GM19467 (cell line): Measurements from ENCODE around the gene GAB4.
"Not testable (repeated sequence)": the region's sequence is repeated elsewhere in the genome, so short reads cannot be mapped to it uniquely, and the experiment has no call there.

Source experiments
- ATAC-seq: cut with Tn5 transposase; IDR thresholded peaks from one replicate; pipeline ENCODE4 v1.9.1; 2021; ENCODE audit warnings: mild to moderate bottlenecking, moderate library complexity; ENCODE audit not compliant: unreplicated experiment

The GAB4 gene

DNA sequence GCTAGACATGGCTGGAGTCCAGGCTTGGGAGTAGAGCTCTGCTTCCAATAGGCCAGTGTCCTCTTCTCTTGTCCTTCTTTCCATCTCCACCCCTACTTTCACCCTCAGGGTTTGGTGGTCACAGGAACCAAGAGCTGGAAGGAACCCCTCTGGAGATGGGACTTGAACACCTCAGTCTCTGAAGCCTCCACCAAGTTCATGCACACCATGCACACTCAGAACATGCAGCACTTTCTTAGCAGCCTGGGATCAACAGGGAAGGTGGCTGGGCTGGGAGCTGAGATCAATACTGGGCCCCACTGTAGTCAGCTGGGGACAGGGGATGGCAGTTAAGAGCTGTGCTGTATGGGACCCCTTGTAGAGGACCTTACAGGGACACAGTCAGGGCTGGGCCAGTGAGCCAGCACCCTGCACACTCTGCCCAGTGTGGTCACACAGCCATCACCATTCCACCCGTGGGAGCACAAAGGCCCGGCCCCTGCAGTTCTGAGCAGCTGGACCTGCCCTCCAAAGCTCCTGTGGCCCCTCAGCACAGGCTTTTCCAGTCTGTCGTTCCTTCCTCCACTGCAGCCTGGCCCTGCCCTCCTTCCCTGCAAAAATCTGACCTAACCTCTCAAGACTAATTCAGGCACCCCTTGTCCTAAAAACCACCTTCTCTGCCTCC is 47.7 kb downstream of the GAB4 start:
- ATAC-seq: no peak

DNA sequence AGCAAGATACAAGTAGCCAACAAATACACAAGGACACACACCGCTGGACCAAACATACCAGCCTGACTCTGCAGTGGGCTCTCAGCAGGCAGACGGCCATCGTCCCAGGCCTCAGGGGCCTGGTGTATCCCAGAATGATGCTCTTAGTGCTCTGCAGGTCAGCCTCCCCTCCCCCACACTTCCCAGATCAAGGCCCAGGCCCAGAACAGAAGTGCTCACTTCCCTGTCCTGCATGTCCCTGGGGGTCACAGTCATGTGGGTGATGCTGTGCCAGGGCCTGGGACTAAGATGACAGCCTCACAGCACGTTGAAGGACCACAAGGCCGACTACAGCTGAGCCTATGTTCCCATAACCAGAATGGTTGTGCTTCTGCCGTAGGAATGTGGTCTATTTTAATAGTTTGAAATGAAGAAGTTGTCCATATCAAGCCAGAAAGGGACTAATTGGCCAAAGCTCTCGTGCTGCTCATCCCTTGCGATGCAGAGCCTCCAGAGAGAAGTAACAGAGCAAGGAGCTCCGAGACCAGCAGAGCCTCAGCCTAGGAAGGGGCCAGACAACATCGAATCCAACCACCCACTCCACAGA is 48.6 kb downstream of the GAB4 start:
- no peak for ATAC-seq

DNA sequence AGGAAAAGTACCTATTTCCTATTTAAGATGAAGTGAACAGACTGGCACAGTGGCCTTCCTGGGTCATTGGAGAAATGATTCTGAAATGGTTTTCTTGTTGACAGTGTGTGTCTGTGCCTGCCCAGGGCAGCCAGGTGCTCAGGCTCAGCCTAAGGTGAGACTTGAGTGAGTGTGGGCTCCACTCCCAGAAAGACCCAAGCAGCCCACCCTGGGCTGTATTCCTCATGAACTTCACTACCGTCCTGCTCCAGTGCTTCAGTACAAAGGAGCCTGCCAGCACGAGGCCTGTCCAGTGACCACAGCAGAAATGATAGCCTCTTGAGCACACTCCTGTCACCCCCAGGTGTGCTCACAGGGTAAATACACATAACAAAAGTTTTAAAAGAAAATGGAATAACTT is 49.5 kb downstream of the GAB4 start:
- ATAC-seq: no peak

DNA sequence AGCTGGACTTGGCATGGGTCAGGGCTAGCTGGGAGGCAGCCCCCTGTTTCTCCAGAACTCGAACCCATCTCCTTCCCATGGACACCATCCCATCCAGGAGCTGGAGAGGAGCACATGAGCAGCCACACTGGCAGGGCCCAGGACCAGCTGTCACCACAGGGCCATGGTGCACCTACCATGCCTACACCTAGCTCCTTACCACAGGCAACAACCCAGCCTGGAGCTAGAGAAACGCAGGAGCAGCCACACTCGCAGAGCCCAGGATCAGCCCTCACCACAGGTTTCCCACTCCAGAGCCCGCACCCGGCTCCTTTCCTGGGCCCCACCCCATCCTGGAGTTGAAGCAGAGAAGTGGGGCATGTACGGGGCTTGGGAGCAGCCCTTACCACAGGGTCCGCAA is 50.2 kb downstream of the GAB4 start:
- no peak for ATAC-seq

DNA sequence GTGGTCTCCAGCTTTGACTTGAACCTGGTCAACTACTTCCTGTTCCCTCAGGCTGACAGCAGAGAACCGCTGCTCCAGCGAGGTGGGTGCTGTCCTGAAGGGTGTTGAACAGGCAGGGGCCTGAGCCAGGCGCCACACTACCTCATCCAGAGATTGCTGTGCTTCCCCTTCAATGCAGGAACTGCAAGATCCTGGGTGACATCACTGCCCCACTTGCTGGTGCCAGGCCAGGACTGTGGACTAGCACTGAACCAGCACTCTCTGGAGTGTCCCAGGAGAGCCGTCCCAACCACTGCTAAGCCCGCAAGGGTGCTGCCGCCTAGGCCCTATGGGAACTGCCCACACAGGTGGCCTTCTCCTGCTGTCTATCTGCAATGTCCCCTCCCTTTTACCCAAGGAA is 51.7 kb downstream of the GAB4 start:
- ATAC-seq: no peak

DNA sequence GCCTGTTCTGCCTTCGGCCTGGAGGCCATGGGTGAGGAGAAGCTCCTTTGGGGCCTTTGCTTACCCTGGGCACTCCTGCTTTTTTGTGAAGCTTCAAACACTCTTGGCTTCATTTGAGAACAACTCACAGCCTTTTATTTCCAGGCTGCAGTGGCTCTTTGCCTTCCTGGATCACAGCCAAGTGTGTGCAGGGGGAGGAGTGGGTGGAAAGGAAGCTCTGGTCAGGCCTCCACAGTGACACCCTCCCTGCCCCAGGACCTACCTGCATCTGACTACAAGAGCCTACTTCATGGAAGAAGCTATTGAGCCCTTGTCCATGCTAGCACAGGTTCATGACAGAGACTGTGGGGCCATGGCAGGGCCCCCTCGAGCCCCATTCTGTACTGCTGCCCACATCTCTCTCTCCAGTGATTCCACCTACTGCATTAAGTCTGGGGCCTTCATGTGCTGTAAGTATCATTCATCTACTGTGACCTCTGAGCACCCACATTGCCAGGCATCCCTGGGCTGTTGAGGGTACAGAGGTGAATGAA is 52.3 kb downstream of the GAB4 start:
- ATAC-seq: no peak

DNA sequence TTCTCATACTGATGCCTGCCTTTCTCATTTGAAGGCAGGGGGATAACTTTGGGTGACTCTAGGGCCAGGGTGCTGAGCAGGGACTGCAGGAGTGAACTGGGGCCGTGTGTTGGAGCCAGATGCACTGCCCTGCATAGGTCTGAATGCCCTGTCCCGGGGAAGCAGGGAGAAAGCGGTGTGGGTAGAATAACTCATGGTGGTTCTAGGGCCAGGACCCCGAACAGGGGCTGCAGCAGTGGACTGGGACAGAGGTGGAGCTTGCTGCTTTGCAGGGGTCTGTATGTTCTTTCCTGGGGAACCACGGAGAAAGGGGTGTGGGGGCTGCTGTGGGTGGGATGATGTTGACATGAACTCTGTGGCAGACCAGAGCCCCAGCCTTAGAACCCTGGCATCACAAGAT is 52.9 kb downstream of the GAB4 start:
- no peak for ATAC-seq

DNA sequence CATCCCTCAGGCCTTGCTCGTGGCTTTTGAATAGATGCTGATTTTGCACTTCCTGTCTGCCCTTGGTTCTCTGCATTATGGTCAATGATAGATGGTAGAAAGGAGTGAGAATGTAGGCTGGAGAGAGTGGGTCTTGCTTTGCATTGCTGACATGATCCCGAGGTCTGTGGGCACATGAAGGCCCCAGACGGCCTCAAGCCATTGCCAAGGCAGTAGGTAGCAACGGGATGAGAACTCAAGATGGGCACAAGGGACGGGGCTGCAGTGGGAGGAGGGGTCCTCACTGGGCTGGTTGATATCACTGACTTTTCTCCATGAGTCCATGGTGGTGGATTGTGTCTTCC is 54.0 kb downstream of the GAB4 start:
- ATAC-seq: no peak

DNA sequence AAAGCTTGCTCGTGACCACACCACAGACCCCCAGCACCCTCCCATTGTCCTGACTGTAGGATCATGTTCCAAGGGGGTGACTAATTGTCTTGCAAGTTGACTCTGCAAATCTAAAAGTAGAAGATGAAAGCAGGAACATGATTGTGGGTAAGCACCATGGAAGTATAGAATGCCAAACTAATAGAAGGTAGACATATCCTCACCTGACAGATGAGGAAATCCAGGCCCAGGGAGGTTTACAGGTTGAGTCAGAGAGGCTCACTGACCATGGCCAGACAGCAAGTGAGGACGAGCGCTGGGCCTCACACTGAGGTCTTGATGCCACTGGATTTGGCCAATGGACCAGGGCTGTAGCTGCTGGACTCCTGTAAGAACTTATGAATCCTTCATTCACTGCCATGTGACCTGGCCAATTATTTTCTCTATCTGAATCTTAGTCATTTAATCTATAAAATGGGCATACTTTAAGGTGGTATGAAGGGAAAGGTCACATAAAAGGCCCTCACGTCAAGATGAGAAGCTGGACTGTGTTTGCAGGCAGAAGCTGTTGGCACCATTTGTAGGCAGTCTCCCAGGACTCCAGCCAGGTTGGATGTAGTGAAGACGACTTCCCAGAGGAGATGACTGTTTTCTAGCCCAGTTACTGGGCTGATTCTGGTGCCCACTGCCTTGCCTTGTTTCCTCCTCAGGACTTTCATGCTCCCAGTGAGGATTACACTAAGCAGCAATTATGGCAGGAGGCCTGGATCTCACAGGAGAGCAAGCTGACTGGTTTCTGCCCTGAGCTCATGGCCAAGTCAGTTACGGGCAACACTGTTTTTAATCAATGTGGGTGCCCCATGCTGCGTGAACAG is 54.6 kb downstream of the GAB4 start:
- no peak for ATAC-seq

DNA sequence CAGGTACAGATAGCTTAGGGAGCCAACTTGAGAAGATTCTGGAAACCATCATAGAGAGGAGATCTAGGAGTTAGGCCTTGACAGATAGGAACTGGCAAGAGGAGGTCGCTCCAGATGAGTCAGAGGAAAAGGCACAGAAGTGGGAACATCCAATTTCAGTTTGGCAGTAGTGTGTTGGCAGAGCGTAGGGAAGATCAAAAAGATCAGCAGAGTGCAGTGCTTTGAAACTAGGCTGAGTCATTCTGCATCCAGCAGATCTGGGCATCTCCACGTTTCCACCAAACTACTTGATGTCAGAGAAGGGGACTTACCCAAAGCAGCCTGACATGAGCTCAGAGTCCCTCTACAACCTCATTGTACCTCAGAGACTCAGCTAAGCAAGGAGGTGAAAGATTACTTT is 58.5 kb downstream of the GAB4 start:
- no peak for ATAC-seq

DNA sequence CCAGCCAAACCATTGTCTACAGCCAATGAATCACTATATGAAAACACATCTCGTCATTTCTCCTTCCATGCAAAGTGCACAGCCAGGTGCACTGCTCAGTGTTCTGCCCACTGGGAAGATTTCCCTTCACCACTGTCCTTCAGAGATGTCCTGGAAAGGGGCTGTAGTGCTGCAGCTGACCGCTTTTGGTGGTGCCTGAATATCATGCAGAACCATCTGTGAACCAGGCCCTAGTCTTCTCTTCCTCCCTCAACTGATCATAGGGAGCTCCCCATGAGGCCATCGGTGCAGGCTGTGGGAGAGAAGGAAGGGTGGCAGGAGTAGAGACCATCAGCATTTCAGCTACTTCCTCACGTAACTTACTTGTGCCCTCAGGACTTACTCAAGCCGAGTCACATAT is 70.2 kb downstream of the GAB4 start:
- no peak for ATAC-seq

DNA sequence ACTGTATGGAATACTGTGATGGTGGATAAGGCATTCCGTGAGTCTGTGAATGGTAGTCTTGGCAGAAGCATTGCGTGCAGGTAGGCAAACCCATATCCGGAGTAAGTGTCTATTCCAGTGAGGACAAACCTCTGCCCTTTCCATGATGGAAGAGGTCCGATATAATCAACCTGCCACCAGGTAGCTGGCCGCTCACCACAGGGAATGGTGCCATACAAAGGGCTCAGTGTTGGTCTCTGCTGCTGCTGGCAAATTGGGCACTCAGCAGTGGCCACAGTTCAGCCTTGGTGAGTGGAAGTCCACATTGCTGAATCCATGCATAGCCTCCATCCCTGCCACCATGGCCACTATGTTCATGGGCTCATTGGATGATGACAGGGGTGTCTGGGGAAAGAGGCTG is 70.8 kb downstream of the GAB4 start:
- not testable (repeated sequence) for ATAC-seq

DNA sequence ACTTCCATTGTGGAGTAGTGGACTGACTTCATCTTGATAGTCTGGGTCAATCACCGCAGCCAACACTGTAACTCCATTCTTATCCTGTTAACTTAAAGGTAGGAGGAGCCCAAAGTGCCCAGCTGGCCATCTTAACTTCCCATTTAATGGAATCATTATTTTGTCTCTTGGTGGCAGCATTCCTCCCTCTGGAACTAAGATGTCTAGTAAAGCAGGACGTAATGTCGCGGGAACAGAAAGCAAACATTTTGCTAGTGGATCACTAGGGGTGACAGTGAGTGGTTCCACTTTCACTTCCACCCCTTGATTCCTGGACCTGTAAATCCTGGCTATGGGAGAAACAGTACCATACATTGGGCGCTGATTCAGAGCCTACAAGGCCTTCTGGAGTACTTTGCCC is 71.4 kb downstream of the GAB4 start:
- ATAC-seq: no peak

DNA sequence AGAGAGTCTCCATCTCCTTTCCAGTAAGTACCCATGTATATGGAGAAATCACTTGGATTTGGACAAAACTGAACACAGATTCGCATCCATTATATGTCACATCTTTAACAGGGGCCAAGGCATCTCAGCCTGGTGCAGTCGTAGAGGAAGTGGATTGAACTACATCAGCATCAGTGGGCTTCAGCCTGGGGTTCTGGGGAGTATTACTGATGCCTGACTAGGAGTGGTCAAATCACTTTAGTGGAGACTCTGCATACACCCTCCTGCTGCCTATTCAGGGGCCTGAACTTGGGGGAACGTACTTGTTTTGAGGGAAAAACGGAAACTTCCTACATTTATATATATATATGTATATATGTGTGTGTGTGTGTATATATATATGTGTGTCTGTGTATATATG is 72.8 kb downstream of the GAB4 start:
- ATAC-seq: no peak

DNA sequence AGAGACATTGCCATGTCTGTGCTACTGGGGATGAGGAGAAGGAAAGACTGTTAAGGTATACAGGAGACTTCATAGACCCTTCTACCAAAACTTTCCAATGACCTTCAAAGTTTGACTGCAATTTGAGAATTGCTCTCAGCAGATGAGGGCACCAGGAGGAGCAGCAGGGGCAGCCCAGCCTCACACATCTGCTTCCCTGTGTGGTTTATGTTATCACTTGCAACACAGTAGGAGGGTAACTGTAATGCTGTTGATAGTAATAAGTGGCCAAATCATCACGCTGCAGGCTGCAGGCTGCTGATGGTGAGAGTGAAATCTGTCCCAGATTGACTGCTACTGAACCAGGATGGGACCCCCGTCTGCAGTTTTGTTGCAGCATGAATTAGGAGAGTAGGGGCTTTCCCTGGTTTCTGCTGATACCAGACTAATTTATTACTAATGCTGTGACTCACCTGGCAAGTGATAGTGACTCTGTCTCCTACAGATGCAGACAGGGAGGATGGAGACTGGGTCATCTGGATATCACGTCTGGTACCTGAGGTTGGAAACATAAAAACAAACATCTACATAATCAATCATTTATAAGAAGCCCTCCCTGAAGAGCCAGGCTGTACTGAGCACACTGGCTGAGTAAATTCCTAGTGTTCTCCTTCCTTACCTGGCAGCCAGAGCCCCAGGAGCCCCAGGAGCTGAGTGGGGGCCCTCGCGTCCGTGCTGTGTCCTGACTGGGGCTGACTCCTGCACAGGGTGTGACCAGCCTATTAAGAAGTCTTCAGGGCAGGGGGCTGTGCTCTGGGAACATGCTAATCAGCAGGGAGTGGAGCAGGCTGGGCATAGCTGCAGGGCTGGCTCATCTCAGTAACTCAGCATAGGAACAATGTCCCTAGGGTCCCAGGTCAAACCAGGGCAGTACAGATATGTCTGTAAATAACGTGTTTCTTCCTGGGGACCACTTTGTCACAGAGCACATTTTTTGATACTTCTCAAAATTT is 74.4 kb downstream of the GAB4 start:
- ATAC-seq: no peak

DNA sequence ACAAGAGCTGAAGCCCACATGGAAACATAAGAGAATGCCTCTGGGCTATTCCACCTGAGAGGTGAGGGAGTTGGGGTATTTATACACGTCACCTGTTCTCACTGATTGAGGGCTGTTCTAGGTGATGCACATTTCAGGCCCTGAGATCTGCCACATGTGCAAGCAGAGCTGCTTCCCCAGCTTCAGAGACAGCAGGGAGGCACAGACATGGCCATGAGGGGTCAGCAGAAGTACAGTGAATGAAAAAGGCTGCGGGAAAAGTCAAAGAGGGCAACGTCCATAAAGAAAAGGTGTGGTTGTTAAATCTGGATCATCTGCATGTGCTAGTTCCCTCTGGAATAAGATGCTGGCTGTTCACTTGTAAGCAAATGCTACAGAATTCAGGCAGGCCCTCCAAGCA is 75.4 kb downstream of the GAB4 start:
- ATAC-seq: no peak

DNA sequence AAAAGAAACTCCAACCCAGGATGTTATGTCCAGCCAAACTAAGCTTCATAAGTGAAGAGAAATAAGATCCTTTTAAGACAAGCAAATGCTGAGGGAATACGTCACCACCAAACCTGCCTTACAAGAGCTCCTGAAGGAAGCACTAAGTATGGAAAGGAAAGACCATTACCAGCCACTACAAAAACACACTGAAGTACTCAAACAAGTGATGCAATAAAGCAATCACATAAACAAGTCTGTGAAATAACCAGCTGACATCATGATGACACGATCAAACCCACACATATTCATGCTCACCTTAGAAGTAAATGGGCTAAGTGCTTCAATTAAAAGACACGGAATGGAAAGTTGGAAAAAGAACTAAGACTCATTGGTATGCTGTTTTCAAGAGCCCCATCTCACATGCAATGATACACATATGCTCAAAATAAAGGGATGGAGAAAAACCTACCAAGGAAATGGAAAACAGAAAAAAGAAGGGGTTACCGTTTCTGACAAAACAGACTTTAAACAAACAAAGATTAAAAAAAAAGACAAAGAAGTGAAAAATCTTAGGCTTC is 82.5 kb downstream of the GAB4 start:
- no peak for ATAC-seq

DNA sequence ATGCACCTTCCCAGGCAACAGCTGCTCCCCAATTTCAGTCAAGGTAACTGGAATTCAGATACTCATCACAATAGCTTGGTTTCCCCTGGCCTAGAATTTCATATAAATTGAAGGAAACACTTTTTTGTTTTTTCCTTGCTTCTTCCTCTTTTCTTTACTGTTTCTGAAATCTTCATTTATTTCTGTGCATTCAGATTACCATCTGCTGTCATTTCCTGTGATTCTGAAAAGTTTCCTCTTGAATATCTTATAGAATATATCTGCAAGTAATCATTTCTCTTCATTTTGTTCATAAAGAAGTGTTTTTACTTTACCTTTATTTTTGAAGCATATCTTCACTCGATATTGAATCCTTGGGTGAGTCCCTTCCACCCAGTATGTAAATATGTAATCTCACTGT is 85.3 kb downstream of the GAB4 start:
- ATAC-seq: no peak

DNA sequence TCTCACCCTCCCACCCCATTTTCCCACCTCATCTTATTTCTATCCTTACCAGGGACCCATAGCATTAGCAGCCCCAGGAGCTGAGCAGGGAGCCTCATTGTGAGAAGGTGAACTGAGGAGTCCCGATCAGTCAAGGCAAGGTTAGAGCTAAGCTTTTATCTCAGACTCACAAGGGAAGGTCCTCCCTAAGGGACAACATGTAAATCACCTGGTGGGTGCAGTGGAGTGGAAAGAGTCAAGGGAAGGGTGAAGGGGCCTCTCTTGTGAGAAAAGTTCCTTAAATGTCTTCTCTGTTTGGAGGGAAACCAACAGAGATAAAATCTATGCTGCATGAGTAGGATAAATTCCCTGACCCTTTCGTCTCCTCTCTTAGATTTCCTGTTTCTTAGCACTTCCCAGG is 85.9 kb downstream of the GAB4 start:
- ATAC-seq: no peak

DNA sequence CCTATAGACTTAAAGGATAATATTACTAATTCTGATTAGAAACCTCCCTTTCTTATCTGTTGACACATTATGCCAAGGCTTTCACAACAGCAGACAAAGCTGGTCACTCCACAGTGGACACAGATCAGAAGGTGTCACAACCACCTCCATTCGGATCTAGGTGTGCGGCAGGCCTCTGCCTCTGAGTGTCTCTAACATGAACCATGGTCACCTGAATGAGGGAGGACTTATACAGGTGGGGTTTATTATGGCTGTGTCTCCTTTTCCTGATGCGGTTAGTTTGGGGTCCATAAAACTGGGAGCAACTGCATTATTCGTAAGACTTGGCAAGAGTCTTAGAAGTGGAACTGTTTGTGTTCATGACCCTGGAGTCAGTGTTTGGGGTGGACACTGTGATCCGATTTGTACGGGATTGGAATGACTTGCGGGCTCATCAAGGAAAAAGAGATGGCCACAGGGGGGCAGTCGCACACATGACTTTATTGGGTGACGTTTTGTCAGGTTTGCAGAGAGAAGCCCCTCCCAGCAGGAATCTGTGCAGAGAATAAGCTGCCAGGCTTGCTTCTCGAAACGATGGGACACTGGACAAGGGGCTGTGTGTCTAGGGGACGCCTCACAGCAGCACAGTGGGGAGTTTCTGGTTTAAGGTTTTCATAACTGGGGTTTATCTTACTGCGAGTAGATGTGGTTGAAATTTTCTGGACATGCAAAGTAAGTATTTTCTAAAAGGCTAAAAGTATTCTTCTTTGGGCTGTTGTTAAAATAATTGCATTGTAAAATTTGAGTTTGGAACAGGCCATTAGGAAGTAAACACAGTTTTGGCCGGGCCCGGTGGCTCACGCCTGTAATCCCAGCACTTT is 90.6 kb downstream of the GAB4 start:
- ATAC-seq: no peak
